Endothelial cell of umbilical vein (primary cell): ENCODE measurements around the gene RAB8B.

Source experiments
- CTCF ChIP-seq, 2 donors: IDR thresholded peaks; 1 replicate in 1 of 2; 2 replicates in 1 of 2; pipeline ENCODE4 v1.5.1; 2011; ENCODE audit warnings: low read length in 2 of 2, mild to moderate bottlenecking in 2 of 2, moderate library complexity in 2 of 2, control low read depth in 1 of 2, inconsistent platforms in 1 of 2, low read depth in 1 of 2; ENCODE audit not compliant: insufficient read depth in 1 of 2; ENCODE audit errors: extremely low read depth in 1 of 2
- EZH2 ChIP-seq: IDR thresholded peaks from 2 replicates; pipeline ENCODE4 v1.6.1; 2012; ENCODE audit warnings: borderline replicate concordance, low read depth, mild to moderate bottlenecking, moderate library complexity, low read length, inconsistent platforms; ENCODE audit not compliant: severe bottlenecking
- FOS ChIP-seq: IDR thresholded peaks from 2 replicates; pipeline ENCODE4 v1.6.1; 2011; ENCODE audit warnings: mild to moderate bottlenecking, low read length, moderate library complexity, borderline replicate concordance; ENCODE audit not compliant: insufficient read depth
- GATA2 ChIP-seq: IDR thresholded peaks from 2 replicates; pipeline ENCODE4 v1.7.0; 2011; ENCODE audit warnings: low read depth, mild to moderate bottlenecking, moderate library complexity, mixed read lengths, low read length; ENCODE audit not compliant: insufficient read length, insufficient read depth
- MAX ChIP-seq: IDR thresholded peaks from 2 replicates; pipeline ENCODE4 v1.6.1; 2011; ENCODE audit not compliant: insufficient read depth, insufficient read length
- MYC ChIP-seq: IDR thresholded peaks from one replicate; pipeline ENCODE4 v1.6.1; 2011; ENCODE audit warnings: mild to moderate bottlenecking, low read depth, low read length
- POLR2A ChIP-seq: IDR thresholded peaks from 2 replicates; pipeline ENCODE4 v1.6.1; 2012; ENCODE audit warnings: low read depth, mild to moderate bottlenecking, control low read depth, low read length
- POLR2AphosphoS5 ChIP-seq: IDR thresholded peaks from 2 replicates; pipeline ENCODE4 v1.6.1; 2012; ENCODE audit warnings: low read depth, mild to moderate bottlenecking, control low read depth, low read length, moderate library complexity; ENCODE audit not compliant: insufficient read depth

GRCh38 chr15:63197626-63198025 lies 8.2 kb downstream of the RAB8B start:
- no peak for TF ChIP-seq CTCF (IDR thresholded peaks at IDR 0.05; ENCODE audit: extremely low read depth in 1 of 2, insufficient read depth in 1 of 2, low read depth in 1 of 2, low read length in 2 of 2)
- no peak for TF ChIP-seq POLR2A
- TF ChIP-seq POLR2AphosphoS5, result no peak
- TF ChIP-seq MAX, result no peak
- TF ChIP-seq EZH2, result no peak
- TF ChIP-seq FOS, result no peak
- TF ChIP-seq MYC, result no peak
- TF ChIP-seq GATA2, result no peak
